ENCODE data around the gene AOC3.

AOC3 gene

GRCh38 chr17:42832934-42833766 lies 17.8 kb upstream of the AOC3 start, which contains the start of gene PSME3:
TSS of gene PSME3 (plus strand) at chr17:42833397. CDS start at chr17:42833632, 235 bp downstream.
- peak within 1 kb of the TSS; percentile 99 for H3K4me3 ChIP-seq (replicated peaks; ENCODE audit: low read depth, low read length)
- no peak for TF ChIP-seq CTCF (IDR thresholded peaks at IDR 0.05; ENCODE audit: low read length, missing control alignments)
- DNase-seq (ENCODE audit: low read depth) = peak; percentile 85

- DNase-seq (ENCODE audit: low read depth) = no peak
- H3K4me3 ChIP-seq (replicated peaks; ENCODE audit: low read depth, low read length) = peak overlapping the region; percentile 99
- TF ChIP-seq CTCF (IDR thresholded peaks at IDR 0.05; ENCODE audit: low read length, missing control alignments) = no peak
These were observed 17.1 kb upstream of the AOC3 start for GRCh38 chr17:42833767-42834422.

- no peak for TF ChIP-seq CTCF (IDR thresholded peaks at IDR 0.05; ENCODE audit: low read length, missing control alignments)
- no peak overlapping the region for H3K4me3 ChIP-seq (replicated peaks; ENCODE audit: low read depth, low read length)
- no peak for DNase-seq (ENCODE audit: low read depth)
These were observed 15.3 kb upstream of the AOC3 start for GRCh38 chr17:42835732-42836131.

- DNase-seq (ENCODE audit: low read depth) = no peak
- no peak for TF ChIP-seq CTCF (IDR thresholded peaks at IDR 0.05; ENCODE audit: low read length, missing control alignments)
- no peak overlapping the region for H3K4me3 ChIP-seq (replicated peaks; ENCODE audit: low read depth, low read length)
These were observed 8.9 kb upstream of the AOC3 start for GRCh38 chr17:42841975-42842685.

GRCh38 chr17:42843358-42843934 lies 7.6 kb upstream of the AOC3 start:
- TF ChIP-seq CTCF (IDR thresholded peaks at IDR 0.05; ENCODE audit: low read length, missing control alignments) = no peak
- DNase-seq (ENCODE audit: low read depth) = peak; percentile 85
- no peak overlapping the region for H3K4me3 ChIP-seq (replicated peaks; ENCODE audit: low read depth, low read length)

- H3K4me3 ChIP-seq (replicated peaks; ENCODE audit: low read depth, low read length) = no peak within 1 kb of the TSS
- peak; percentile 30 for DNase-seq (ENCODE audit: low read depth)
- no peak for TF ChIP-seq CTCF (IDR thresholded peaks at IDR 0.05; ENCODE audit: low read length, missing control alignments)
These were observed 6.7 kb upstream of the AOC3 start, which contains the start of gene AOC2 for GRCh38 chr17:42844271-42844670. TSS of gene AOC2 (plus strand) at chr17:42844580. CDS start at chr17:42844627, 47 bp downstream.

Measured in fibroblast of pulmonary artery (primary cell).